SK-N-SH treated with all-trans-retinoic acid at 6 μM for 48 hours (cell line): ENCODE results near the gene ZBTB7C.

Source experiments
- ATAC-seq: fragments of 200-7000 bp; cut with Tn5 transposase; 3 replicates; pipeline ENCODE4 v1.9.1; 2020; ENCODE audit warnings: mild to moderate bottlenecking, moderate library complexity
- ARNTL ChIP-seq: fragments of 450-650 bp; formaldehyde crosslinking; IDR thresholded peaks from 2 replicates; pipeline ENCODE4 v1.5.0; 2020; ENCODE audit warnings: low read depth, mild to moderate bottlenecking, moderate library complexity, borderline replicate concordance
- BACH2 ChIP-seq: fragments of 250-450 bp; sonication (Bioruptor Pico); IDR thresholded peaks from 2 replicates; pipeline ENCODE4 v1.9.0; 2021; ENCODE audit warnings: mild to moderate bottlenecking, borderline replicate concordance
- GLIS3 ChIP-seq: fragments of 250-450 bp; sonication (Bioruptor Pico); IDR thresholded peaks from 2 replicates; pipeline ENCODE4 v1.5.0; 2020; ENCODE audit warnings: mild to moderate bottlenecking, moderate library complexity
- ISL1 ChIP-seq: fragments of 250-450 bp; sonication (Bioruptor Pico); IDR thresholded peaks from 2 replicates; pipeline ENCODE4 v2.1.2; 2022; ENCODE audit warnings: mild to moderate bottlenecking, moderate library complexity
- OSR1 ChIP-seq: fragments of 250-450 bp; sonication (Bioruptor Pico); IDR thresholded peaks from 2 replicates; pipeline ENCODE4 v1.8.0; 2022; ENCODE audit warnings: moderate library complexity, mild to moderate bottlenecking, inconsistent platforms
- RARB ChIP-seq: fragments of 250-450 bp; sonication (Bioruptor Pico); IDR thresholded peaks from 2 replicates; pipeline ENCODE4 v1.8.0; 2021; ENCODE audit warnings: mild to moderate bottlenecking, moderate library complexity
- TCF4 ChIP-seq: fragments of 250-450 bp; sonication (Bioruptor Pico); IDR thresholded peaks from 2 replicates; pipeline ENCODE4 v1.8.0; 2021; ENCODE audit warnings: mild to moderate bottlenecking, moderate library complexity, borderline replicate concordance
- TOX ChIP-seq: fragments of 250-450 bp; sonication (Bioruptor Pico); IDR thresholded peaks from 2 replicates; pipeline ENCODE4 v1.8.0; 2021; ENCODE audit warnings: mild to moderate bottlenecking, moderate library complexity, borderline replicate concordance
- ZC3H10 ChIP-seq: fragments of 250-450 bp; sonication (Bioruptor Pico); IDR thresholded peaks from 2 replicates; pipeline ENCODE4 v1.5.1; 2021; ENCODE audit warnings: mild to moderate bottlenecking, moderate library complexity
- ZFP3 ChIP-seq: fragments of 250-450 bp; sonication (Bioruptor Pico); IDR thresholded peaks from 2 replicates; pipeline ENCODE4 v1.5.0; 2020; ENCODE audit warnings: mild to moderate bottlenecking, moderate library complexity
- ZFP30 ChIP-seq: fragments of 450-650 bp; formaldehyde crosslinking; IDR thresholded peaks from 2 replicates; pipeline ENCODE4 v1.5.0; 2022; ENCODE audit warnings: mild to moderate bottlenecking, moderate library complexity
- ZNF565 ChIP-seq: fragments of 450-650 bp; formaldehyde crosslinking; conservative IDR thresholded peaks from 2 replicates; pipeline ENCODE4 v1.5.0; 2020; ENCODE audit warnings: low read depth, mild to moderate bottlenecking, moderate library complexity
- ZNF70 ChIP-seq: fragments of 450-650 bp; formaldehyde crosslinking; IDR thresholded peaks from 2 replicates; pipeline ENCODE4 v1.5.0; 2020; ENCODE audit warnings: mild to moderate bottlenecking, moderate library complexity
- TF ChIP-seq, protein P1 (sequence below): fragments of 250-450 bp; sonication (Bioruptor Pico); IDR thresholded peaks from 2 replicates; pipeline ENCODE4 v1.5.0; 2020; ENCODE audit warnings: mild to moderate bottlenecking, moderate library complexity
- TF ChIP-seq, protein P2 (sequence below): fragments of 250-450 bp; sonication (Bioruptor Pico); IDR thresholded peaks from 2 replicates; pipeline ENCODE4 v1.5.1; 2021; ENCODE audit warnings: mild to moderate bottlenecking, moderate library complexity
- TF ChIP-seq, protein P3 (sequence below): fragments of 250-450 bp; sonication (Bioruptor Pico); IDR thresholded peaks from 2 replicates; pipeline ENCODE4 v1.8.0; 2020; ENCODE audit warnings: mild to moderate bottlenecking, moderate library complexity, borderline replicate concordance

ZBTB7C gene

DNA sequence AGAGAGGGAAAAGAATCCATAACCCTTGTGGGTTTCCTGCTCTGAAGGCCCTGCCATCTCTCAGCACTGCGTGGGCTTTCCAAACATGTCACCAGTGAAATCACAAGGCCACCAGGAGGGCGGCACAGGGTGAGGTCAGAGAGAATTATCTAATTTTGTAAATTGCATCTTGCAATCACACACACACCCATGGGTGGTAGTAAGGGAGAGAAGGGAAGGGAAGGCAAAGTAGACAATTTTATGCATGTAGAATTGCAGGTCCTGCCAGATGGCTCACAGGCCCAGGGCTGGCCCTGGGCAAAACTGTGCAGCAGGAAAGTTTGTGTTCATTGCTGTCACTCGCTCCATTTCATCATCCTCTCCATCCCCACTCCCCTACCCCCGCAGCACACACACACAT, 21.0 kb upstream of the ZBTB7C start (continued):
- TF ChIP-seq, protein P1, sequence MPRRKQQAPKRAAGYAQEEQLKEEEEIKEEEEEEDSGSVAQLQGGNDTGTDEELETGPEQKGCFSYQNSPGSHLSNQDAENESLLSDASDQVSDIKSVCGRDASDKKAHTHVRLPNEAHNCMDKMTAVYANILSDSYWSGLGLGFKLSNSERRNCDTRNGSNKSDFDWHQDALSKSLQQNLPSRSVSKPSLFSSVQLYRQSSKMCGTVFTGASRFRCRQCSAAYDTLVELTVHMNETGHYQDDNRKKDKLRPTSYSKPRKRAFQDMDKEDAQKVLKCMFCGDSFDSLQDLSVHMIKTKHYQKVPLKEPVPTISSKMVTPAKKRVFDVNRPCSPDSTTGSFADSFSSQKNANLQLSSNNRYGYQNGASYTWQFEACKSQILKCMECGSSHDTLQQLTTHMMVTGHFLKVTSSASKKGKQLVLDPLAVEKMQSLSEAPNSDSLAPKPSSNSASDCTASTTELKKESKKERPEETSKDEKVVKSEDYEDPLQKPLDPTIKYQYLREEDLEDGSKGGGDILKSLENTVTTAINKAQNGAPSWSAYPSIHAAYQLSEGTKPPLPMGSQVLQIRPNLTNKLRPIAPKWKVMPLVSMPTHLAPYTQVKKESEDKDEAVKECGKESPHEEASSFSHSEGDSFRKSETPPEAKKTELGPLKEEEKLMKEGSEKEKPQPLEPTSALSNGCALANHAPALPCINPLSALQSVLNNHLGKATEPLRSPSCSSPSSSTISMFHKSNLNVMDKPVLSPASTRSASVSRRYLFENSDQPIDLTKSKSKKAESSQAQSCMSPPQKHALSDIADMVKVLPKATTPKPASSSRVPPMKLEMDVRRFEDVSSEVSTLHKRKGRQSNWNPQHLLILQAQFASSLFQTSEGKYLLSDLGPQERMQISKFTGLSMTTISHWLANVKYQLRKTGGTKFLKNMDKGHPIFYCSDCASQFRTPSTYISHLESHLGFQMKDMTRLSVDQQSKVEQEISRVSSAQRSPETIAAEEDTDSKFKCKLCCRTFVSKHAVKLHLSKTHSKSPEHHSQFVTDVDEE (CRISPR knock-in tag) = no peak

DNA sequence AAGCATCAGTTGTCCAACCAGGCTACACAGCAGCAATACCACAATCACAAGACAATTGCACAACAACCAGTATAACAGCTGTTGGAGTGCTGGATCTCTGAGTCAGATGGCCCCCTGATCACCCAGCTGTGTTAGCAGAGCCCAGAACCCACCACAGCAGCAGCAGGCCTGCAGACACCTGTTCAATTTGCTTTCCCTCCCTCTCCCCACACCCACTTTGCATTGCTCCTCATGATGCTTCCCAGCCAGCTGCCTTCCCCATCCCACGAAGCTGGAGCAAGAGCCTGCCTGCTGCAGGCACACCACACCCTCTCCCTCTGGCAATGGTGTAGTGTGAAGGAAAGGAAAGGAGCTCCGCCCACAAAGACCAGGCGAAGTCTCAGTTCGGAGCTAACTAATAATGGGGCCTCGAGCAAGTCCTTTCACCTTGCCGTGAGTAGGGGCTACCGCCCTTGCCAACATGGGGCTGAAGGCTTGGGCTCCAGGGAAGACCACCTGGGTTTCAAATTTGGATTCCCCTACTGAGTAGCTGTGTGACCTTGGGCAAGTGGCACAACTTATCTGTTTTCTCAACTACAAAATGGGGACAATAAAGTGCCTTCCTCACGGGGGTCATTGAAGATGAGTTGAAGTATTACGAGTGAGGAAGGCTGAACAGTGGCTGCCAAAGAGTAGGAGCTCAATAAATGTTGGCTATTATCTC, 19.4 kb upstream of the ZBTB7C start:
- TF ChIP-seq ZFP30 (no peak), RARB (no peak), ZNF70 (CRISPR knock-in tag) (no peak), TOX (CRISPR knock-in tag) (no peak), OSR1 (CRISPR knock-in tag) (no peak), GLIS3 (CRISPR knock-in tag) (no peak), ARNTL (no peak), ZFP3 (no peak), ZNF565 (CRISPR knock-in tag) (no peak)
- TF ChIP-seq, protein P2, sequence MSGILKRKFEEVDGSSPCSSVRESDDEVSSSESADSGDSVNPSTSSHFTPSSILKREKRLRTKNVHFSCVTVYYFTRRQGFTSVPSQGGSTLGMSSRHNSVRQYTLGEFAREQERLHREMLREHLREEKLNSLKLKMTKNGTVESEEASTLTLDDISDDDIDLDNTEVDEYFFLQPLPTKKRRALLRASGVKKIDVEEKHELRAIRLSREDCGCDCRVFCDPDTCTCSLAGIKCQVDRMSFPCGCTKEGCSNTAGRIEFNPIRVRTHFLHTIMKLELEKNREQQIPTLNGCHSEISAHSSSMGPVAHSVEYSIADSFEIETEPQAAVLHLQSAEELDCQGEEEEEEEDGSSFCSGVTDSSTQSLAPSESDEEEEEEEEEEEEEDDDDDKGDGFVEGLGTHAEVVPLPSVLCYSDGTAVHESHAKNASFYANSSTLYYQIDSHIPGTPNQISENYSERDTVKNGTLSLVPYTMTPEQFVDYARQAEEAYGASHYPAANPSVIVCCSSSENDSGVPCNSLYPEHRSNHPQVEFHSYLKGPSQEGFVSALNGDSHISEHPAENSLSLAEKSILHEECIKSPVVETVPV (CRISPR knock-in tag) = no peak
- TF ChIP-seq, protein P3, sequence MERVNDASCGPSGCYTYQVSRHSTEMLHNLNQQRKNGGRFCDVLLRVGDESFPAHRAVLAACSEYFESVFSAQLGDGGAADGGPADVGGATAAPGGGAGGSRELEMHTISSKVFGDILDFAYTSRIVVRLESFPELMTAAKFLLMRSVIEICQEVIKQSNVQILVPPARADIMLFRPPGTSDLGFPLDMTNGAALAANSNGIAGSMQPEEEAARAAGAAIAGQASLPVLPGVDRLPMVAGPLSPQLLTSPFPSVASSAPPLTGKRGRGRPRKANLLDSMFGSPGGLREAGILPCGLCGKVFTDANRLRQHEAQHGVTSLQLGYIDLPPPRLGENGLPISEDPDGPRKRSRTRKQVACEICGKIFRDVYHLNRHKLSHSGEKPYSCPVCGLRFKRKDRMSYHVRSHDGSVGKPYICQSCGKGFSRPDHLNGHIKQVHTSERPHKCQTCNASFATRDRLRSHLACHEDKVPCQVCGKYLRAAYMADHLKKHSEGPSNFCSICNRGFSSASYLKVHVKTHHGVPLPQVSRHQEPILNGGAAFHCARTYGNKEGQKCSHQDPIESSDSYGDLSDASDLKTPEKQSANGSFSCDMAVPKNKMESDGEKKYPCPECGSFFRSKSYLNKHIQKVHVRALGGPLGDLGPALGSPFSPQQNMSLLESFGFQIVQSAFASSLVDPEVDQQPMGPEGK (CRISPR knock-in tag) = no peak
- ATAC-seq = no peak

DNA sequence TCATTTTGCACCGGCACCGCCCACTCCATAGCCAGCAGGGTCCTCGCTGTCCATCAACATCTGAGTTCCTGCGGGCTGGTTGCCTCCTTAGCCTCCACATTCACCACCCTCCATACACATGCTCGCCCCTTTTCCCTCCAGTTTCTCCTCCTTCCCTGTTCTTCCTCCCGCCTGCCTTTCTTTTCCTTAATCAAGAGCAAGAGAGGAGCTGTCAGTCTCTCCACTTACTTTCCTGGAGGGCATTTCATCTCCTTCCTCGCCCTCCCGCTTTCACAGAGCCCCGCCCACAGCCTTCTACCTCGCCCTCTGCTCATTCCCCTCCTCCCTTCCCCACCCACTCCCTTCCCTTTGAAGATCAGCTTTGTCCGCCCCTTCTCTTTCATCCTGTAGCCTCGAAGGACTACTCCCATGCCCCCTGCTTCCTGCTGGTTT, 13.8 kb upstream of the ZBTB7C start:
- TF ChIP-seq TCF4 (CRISPR knock-in tag) (no peak), BACH2 (no peak), RARB (no peak), ARNTL (no peak), ZC3H10 (CRISPR knock-in tag) (no peak), ISL1 (CRISPR knock-in tag) (no peak), OSR1 (CRISPR knock-in tag) (no peak), ZNF565 (CRISPR knock-in tag) (no peak), ZNF70 (CRISPR knock-in tag) (no peak)
- TF ChIP-seq, protein P1 (CRISPR knock-in tag) = no peak
- TF ChIP-seq, all 23 proteins: peak for 0
- no peak for ATAC-seq

DNA sequence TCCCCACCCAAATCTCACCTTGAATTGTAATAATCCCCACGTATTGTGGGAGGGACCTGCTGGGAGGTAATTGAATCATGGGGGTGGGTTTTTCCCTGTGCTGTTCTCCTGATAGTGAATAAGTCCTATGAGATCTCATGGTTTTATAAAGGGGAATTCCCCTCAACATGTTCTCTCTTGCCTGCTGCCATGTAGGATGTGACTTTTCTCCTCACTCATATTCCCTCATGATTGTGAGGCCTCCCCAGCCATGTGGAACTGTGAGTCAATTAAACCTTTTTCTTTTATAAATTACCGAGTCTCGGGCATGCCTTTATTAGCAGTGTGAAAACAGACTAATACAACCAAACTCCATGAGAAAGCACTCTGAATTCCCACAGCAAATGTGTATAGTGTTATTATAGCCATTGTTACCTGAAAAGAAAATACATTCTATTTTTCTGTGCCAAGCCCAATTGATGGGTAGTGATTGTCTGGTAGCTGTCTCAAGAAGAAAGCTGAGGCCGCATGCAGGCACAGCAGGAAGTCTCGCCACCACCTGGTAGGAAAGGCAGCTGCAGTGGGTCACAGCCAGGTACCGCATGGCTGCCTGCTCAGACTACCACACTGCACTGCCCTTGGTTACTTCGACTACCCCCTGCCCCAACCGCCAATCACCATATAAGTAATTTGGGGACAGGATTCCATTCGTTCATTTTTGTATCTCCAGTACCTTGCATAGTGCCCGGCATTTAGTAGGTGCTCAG, 10.3 kb upstream of the ZBTB7C start:
- ATAC-seq = no peak
- TF ChIP-seq ZFP3 (no peak), RARB (no peak)
- TF ChIP-seq, all 23 proteins: peak for 0
